GM04504 (cell line): Measurements from ENCODE around the gene CCSAP.
A peak's percentile ranks its signal among the peaks of the same experiment; 100 is the strongest.
"Not testable (repeated sequence)": the region's sequence is repeated elsewhere in the genome, so short reads cannot be mapped to it uniquely, and the experiment has no call there.

ENCODE experiments used
- DNase-seq: peaks from one replicate; pipeline ENCODE4 v3.0.0-alpha.2; 2012; ENCODE audit warnings: low read depth

CCSAP gene

DNA sequence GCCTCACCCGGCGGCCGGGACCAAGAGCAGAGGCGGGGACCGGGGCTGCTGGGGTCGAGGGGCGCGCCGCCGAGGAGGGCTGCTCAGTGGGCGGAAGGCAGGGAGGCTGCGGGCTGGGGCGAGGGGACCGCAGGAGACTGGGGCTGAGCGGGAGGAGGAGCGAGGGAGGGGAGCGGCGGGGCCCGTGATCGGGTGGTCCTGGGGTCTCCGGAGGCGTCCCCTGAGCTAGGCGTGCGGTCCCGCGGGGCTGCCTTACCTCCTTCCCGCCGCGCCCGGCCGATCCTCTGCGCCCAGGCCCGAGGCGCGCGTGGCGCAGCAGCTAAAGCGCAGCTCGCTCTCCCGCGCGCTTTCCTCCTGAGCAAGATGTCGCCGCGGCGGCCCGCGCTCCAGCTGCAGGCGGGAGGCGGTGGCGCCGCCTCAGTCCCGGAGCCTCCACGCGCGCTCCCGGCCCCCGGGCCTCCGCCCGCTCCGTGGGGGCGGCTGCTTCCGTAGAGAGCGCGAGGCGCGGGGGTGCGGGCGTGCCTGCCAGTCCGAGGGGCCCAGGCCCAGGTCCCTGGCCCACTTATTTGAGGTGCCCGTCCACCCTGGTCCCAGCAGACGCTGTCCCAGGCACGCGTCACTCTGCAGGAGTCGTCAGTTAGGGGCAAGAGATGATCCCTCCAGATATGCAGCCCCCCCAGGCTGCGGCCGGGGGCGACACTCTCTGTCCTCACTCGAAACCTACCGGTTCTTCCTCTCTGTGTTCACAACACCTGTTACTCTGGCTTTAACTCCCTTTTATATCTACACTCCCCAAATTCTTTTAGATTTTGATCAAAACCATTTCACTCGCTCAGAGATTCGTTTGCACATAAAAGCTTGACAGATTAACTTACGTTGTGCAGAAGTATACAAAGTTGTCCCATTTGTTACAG, at the start of gene CCSAP:
Gene CCSAP (minus strand): TSS at position 392 of the 914 bp plus-strand sequence. CDS start 582 bp downstream, outside the sequence.
- DNase-seq = no peak

GRCh38 chr1:229390130-229390529, 47.3 kb upstream of the CCSAP start:
- DNase-seq = no peak

GRCh38 chr1:229388897-229389580, 46.2 kb upstream of the CCSAP start:
- peak; percentile 10 for DNase-seq

DNA sequence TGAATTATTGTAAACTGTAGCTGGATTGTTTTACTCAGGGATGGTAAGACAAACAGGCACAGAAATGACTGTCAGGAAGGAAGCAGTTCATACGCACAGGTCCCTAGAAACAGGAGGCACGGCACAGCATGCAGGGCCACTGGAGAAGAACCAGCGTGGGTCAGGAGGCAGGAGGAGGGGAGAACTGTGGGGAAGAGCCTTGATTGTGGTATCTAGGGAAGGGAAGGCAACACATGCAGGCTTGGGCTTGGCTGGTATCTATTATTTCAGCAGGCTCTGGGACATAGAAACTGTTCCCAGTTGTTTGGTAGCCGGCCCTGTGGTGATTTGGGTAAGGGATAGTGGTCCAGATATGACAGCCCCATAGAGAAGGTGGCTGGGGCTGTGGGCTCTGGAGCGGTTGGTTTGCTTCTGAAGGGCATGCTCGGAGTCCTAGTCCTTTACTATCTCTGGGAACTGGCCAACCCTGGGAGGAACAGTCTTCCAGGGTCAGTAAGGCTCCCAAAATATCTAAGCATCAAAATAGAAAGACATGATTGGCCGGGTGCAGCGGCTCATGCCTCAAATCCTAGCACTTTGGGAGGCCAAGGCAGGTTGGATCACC, 43.1 kb upstream of the CCSAP start:
- DNase-seq = no peak

DNA sequence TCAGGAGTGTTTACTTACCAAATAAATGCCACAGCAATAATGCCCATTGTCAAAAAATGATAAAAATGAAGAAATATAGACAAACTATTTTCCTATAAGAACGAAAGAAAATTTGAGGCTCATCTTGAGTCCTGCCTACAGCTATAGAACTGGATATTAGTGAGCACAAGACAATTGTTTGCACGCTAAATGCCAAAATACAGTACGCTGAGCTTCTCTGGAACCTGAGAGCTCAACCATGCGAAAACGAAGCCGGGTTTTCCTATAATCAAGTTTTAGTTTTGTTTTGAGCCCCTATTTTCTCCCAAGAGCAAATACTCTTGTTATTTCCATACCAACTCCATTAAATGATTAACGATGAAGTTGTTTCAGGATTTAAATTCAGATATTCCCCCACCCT, 42.0 kb upstream of the CCSAP start:
- DNase-seq = no peak

- DNase-seq = no peak
These were observed 41.1 kb upstream of the CCSAP start for GRCh38 chr1:229383961-229384360.

- DNase-seq = no peak
These were observed 40.3 kb upstream of the CCSAP start for GRCh38 chr1:229383188-229383587.

GRCh38 chr1:229381234-229381633, 38.4 kb upstream of the CCSAP start:
- DNase-seq = no peak

- DNase-seq = no peak
These were observed 37.8 kb upstream of the CCSAP start for GRCh38 chr1:229380536-229381160.

DNA sequence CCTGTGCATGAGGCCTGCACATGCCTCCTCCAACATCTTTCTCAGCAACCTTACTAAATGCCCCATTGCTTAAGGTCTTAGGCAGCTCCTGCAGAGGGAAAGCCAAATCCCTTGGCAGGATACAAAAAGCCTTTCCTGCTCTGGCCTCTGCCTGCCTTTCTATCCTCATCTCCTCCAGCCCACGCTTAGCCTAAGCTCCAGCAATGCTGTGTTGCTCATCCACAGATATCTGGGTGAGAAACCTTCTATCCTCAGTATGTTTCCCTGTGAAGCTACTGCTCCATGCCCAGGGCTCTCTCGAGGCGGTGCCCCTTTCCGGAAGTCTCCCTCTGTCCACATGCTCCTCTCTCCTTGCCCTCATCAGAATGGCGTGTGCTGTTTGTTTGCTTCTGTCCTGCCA, 37.0 kb upstream of the CCSAP start:
- DNase-seq = no peak

DNA sequence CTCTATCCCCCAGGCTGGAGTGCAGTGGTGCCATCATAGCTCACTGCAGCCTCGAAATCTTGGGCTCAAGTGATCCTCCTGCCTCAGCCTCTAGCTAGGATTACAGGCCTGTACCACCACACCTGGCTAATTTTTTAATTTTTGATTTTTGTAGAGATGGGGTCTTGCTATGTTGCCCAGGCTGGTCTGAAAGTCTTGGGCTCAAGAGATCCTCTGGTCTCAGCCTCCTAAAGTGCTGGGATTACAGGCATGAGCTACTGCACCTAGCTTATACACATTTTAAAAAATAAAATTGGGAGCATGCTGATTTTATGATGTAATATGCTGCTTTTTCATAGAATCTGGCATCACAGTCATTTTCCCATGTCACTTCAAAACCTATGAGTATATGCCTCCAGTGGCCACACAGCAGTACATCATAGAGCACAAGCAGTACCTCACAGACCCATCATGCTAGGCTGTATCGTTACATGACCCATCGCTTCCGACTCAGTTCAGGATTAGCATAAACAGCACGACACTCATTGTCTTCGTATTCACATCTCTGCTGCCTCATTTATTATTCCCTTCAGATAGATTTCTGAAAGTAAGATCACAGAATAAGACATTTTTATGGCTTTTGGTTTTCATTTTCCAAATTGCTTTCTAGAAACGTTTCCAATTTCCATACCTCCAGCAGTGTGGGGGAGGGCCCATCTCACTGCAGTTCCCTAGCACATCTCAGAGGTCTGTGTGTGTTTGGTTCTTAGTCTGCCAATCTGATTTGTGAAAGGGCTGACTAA, 35.9 kb upstream of the CCSAP start:
- no peak for DNase-seq

- DNase-seq = not testable (repeated sequence)
These were observed 35.2 kb upstream of the CCSAP start for GRCh38 chr1:229378035-229378434.

- no peak for DNase-seq
These were observed 34.6 kb upstream of the CCSAP start for GRCh38 chr1:229377429-229377828.

DNA sequence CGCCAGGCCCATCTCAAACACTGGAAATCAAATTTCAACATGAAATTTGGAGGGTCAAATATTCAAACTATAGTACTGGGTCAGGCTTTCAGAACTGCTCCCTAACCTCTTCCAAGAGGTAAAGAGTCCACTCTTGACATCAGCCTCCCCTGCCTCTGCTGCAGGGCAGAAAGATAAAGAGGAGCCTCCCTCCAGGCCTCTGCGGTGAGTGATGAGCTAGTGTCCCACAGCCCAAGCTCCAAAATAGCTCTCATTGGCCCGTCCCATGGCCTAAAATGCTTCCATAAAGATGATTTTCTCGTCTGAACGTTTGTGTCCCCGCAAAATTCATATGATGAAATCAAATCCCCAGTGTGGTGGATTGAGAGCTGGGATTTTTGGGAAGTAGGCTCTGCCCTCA, 33.7 kb upstream of the CCSAP start:
- no peak for DNase-seq

GRCh38 chr1:229374485-229374884, 31.6 kb upstream of the CCSAP start:
- DNase-seq = no peak

DNA sequence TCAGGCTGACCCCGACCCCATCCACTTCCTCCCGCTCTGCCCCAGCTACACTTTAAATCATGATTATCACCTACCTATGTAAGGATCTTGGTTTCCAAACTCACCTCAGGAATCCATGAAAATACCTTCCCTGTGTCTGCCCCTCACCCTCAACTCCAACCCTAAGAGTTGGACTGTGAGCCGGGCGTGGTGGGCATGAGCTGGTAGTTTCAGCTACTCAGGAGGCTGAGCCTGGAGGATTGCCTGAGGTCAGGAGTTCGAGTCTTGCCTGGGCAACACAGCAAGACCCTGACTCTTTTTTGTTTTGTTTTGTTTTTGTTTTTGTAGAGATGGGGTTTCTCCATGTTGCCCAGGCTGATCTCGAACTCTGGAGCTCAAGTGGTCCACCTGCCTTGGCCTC, 30.5 kb upstream of the CCSAP start:
- no peak for DNase-seq

DNA sequence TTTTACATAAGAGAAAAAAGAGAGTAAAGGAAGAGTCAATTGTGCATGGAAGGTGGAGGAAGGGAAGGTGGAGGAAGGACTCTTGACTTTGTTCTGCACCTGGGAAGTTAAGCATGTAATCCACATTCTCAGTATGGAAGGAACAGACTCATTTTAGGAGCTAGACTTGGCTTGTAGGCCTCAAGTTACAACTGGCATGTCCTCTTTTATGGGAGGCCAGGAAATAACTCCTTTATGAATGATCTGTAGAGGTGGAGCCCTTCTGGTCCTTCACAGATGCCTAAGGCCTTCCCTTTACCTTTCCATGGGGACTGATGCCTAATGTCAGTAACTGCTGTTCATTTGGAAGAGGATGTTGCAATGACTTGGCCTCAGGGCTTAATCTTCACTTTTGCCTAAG, 29.4 kb upstream of the CCSAP start:
- no peak for DNase-seq

DNA sequence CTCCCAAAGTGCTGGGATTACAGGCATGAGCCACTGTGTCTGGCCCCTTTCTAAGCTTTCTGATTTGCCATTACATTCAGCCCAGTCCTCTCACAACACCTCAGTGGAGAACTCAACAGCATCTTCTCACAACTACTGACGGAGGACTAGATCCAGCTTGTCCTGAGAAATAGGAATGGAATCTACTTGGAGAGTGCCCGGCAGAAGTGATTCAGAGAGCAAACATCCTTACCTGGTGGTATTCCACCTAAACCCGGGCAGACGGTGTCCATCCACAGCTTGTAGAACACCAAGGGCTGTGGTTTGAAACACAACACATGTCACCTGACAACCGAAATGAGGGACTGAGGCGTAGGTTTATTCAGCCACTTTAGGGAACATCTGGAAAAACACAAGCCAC, 28.8 kb upstream of the CCSAP start:
- DNase-seq = no peak

DNA sequence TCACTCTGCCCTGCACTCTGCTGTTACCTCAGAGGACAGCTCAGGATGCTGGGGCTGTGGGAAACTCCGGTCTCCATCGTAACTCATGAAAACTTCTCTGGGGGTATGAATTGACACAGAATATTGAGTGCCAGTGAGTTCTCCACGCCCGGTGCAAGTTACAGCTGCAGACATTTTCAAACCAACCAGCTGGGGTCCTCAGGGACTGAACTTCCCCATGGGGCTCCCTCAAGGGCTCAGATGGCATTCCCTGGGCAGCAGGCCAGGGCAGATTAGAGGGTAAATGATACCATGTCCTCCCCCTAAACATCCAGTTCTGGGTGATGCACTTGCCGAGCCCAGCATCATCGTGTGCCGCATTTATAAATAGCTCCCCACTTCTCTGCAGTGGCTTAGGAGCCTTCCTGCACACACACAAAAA, 27.8 kb upstream of the CCSAP start:
- no peak for DNase-seq

DNA sequence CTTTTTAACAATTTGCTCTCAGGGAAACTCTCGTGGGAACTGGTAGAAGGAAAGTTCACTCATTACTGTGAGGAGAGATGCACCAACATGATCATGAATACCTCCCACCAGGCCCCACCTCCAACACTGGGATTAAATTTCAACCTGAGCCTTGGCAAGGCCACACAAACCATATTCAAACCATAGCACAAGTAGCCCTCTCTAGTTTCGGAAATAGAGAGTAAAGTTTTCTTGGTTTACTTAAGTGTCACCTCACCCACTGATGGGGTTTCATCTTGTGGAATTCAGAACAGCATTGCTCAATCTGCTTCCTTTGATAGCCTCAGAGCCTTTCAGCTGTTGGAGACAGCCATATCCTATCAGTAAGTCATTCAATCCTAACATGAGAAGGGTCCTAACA, 25.5 kb upstream of the CCSAP start:
- no peak for DNase-seq

GRCh38 chr1:229365569-229365968, 22.7 kb upstream of the CCSAP start:
- no peak for DNase-seq
